Mesodermal cell (in vitro differentiated cells): ENCODE results near the gene MSANTD2.

Experiments
- H3K27ac ChIP-seq: 2 replicates; pipeline ENCODE4 v1.7.0; 2013; ENCODE audit warnings: mild to moderate bottlenecking, low read depth, low read length, moderate library complexity; ENCODE audit not compliant: severe bottlenecking
- H3K36me3 ChIP-seq: 2 replicates; pipeline ENCODE4 v1.7.1; 2013; ENCODE audit warnings: mild to moderate bottlenecking, low read length, moderate library complexity; ENCODE audit not compliant: control insufficient read depth, insufficient read depth
- H3K4me1 ChIP-seq: one replicate; pipeline ENCODE4 v1.7.1; 2013; ENCODE audit warnings: mild to moderate bottlenecking, low read length; ENCODE audit not compliant: insufficient read depth, control insufficient read depth, poor library complexity, severe bottlenecking
- H3K4me3 ChIP-seq: 2 replicates; pipeline ENCODE4 v1.7.0; 2013; ENCODE audit warnings: low read length, control low read depth, mild to moderate bottlenecking; ENCODE audit not compliant: insufficient read depth, poor library complexity, severe bottlenecking; ENCODE audit errors: extremely low read depth
- H3K9me3 ChIP-seq: 2 replicates; pipeline ENCODE4 v1.7.1; 2013; ENCODE audit warnings: mild to moderate bottlenecking, low read length, moderate library complexity; ENCODE audit not compliant: control insufficient read depth
- WGBS, 2 experiments: methylation state at CpG; one replicate each; pipeline ENCODE4 v1.1.5; 2013; ENCODE audit warnings: missing lambda C conversion rate in 2 of 2; ENCODE audit not compliant: insufficient coverage in 2 of 2; 5-methylcytosine and 5-hydroxymethylcytosine counted together

Gene MSANTD2

DNA sequence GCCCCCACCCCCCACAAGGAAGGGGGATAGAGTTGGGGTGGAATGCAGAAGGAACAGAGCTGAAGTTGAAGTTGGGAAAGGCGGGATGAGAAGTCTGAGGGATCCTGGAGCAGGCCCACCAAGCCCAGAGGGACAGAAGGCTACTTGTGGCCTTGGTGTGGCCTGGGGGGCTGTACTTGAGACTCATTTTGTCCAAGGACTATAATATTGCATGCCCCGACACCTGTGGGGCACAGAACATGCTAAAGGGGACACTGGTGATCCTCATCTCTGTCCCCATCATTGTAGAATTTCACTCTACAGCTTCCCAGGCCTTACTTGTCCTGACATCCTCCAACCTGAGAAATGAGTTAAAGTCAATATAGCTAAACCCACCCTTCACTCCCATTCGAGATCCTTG is 39.4 kb downstream of the MSANTD2 start:
- H3K4me1 ChIP-seq, result peaks cover 33% of the 10 kb centered on the region
- no peaks in the 10 kb centered on the region for H3K9me3 ChIP-seq
- peak overlapping the region; percentile 54 for H3K4me3 ChIP-seq
- peaks cover 24% of the 10 kb centered on the region for H3K36me3 ChIP-seq
- WGBS, 2 experiments, result 57 to 58% methylated on average over 2 of the region's 3 CpGs
- peak overlapping the region; percentile 50 for H3K27ac ChIP-seq

DNA sequence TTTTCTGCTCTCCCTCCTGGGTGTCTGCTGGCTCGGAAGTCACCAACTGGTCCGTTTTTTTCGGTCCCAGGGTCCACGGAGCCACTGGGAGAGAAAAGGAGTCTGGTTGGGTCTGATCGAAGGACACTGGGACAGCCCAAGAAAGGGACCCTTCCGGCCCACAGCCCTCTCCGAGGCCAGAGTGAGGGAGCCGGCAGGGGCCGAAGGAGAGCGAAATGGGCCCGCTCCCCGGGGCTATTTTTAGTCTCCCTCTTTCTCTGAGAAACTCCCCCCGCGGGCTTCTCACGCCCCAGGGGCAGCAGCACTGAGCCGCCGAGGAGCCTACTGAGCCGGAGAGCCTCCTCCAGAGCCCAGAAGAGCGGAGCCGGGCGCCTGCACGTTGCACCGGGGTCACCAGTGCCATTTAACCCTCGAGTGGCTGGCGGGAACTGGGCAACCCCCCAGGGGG is 40.0 kb downstream of the MSANTD2 start:
- H3K27ac ChIP-seq, result peak overlapping the region; percentile 50
- H3K36me3 ChIP-seq, result peaks cover 19% of the 10 kb centered on the region
- peak overlapping the region; percentile 54 for H3K4me3 ChIP-seq
- H3K9me3 ChIP-seq, result no peaks in the 10 kb centered on the region
- 6 to 8% methylated on average over 20 to 25 of the region's 25 CpGs for WGBS, 2 experiments
- H3K4me1 ChIP-seq, result peaks cover 33% of the 10 kb centered on the region

DNA sequence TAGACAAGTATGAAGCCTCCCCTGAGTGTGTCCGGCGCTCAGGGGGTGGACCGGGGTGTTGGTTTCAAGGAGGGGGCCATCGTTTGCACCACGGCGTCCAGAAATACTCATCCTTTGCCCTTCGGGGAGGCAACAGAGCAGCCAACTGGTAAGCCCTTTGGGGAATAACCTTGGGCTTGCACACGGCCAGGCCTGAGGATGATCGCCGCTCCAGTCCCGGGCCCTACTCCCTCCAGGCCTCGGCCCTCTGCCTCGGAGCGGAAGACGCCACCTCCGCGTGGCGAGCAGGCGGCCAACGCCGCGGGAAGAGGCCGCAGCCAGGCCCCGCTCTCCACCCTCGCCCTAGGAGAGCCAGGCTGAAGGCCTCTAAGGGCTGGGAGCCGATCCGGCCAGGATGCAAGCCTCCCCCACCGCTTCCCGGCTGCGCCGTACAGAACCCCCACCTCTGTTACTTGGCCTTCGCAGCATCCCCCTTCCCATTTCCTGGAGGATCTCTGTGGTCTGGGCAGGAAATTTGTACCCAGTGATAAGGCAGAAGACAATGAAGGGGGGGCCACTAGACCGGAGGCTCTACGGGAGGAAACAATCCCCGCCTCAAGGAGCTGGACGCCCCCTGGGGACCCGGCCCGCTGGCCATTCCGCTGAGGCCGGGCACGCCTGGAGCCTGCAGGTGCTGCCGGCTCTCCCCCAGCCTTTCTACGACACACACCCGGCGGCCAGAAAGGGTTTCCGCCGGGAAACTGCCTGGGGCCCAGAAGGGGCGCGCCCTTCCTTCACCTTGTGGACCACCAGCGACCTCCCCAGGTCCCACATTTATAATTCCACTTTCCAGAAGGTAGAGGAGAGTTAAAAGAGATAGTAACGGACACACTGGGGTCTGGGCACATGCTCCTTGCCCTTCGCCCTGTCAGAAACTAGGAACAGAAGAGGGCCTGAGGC is 40.7 kb downstream of the MSANTD2 start:
- no peaks in the 10 kb centered on the region for H3K9me3 ChIP-seq
- 15 to 21% methylated on average over 36 to 40 of the region's 52 CpGs for WGBS, 2 experiments
- peaks cover 37% of the 10 kb centered on the region for H3K4me1 ChIP-seq
- peak overlapping the region; percentile 54 for H3K4me3 ChIP-seq
- peaks cover 15% of the 10 kb centered on the region for H3K36me3 ChIP-seq
- peak overlapping the region; percentile 50 for H3K27ac ChIP-seq

DNA sequence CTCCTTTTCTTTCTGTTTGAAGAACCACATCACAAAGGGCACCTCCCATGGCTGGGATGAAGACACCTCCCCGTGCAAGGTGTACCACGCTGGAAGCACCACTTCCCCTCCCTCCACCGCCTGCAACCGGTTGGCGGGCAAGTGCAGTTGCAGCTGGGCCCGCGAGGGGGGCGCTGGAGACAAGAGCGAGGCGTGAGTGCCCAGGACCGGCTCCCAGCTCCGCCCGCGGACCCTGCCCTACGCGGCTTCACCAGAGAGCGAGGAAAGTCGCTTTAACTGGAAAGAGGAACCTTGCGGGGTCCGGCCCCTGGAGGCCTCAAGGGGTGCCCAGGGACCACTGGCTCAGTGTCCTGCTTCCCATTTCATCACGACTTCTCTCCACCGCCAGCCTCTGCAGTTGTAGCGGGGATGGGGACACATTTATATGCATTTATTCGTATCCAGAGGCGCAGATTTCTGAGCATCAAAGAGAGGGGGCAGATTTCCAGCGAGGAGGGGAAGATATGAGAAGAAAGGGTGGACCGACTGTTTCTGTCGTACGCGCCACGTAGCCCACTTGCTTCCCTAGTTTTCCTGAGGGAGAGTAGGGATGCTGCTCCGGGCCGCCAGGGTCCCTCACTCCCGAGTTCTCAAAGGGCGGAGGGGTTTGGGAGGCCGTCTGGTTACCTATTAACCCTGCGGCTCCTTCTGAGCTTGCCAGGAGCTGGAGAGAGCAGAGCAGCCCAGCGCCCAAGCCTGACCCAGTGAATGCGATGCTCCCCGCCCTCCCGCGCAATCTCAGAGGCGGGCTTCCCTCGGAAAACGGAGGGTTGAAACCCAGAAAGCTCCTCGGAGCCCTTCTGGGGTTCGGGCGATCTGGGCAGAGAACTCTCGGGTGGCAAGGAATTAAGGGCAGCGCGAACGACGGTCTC is 41.6 kb downstream of the MSANTD2 start:
- Histone ChIP-seq H3K27ac (no peak overlapping the region), H3K9me3 (no peaks in the 10 kb centered on the region), H3K36me3 (peaks cover 11% of the 10 kb centered on the region), H3K4me1 (peaks cover 45% of the 10 kb centered on the region), H3K4me3 (peak overlapping the region; percentile 54)
- WGBS, 2 experiments, result 4 to 10% methylated on average over 43 to 46 of the region's 53 CpGs

DNA sequence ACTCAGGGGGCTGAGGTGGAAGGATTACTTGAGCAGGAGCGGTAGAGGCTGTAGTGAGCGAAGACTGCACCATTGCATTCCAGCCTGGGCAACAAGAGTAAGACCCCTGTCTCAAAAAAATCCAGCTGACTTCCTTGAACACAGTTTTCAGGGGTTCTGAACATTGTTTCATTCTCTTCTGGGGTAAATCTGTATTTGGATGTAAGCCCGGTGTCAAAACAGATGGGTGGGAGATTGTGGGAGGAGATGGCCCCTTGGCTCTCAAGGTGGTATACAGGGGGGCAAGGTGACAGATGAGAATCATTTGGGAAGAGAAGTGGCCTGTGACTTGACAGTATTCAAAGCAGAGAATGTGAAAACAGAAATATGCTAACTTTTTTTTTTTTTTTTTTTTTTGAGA is 42.9 kb downstream of the MSANTD2 start:
- Histone ChIP-seq H3K9me3 (no peaks in the 10 kb centered on the region), H3K4me1 (peaks cover 44% of the 10 kb centered on the region), H3K36me3 (peaks cover 15% of the 10 kb centered on the region), H3K4me3 (no peak overlapping the region), H3K27ac (no peak overlapping the region)
- 88 to 100% methylated on average over 2 to 3 of the region's 3 CpGs for WGBS, 2 experiments

DNA sequence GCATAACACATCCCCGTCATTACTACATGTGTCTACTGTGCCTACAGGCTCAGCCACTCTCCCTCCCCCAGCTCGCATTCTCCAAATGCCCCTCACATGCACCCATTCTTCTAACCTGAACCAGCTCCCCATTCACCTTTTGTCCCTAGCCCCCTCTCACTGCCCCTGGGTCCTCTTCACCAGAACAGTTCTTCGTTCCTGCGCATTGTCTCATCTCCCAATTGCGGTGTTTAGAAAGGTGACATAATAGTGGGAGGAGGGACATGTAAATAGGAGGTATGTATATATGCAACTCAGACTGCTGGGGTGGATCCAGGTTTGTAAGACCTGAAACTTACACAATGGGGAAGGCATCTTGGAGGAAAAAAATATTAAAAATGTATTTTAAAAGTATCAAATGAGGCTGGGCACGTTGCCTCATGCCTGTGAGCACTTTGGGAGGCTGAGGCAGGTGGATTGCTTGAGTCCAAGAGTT is 43.4 kb downstream of the MSANTD2 start:
- Histone ChIP-seq H3K4me1 (peaks cover 44% of the 10 kb centered on the region), H3K27ac (no peak overlapping the region), H3K4me3 (no peak overlapping the region), H3K36me3 (peaks cover 15% of the 10 kb centered on the region), H3K9me3 (no peaks in the 10 kb centered on the region)
- WGBS, 2 experiments, result 82 to 84% methylated on average over 3 to 6 of the region's 6 CpGs

DNA sequence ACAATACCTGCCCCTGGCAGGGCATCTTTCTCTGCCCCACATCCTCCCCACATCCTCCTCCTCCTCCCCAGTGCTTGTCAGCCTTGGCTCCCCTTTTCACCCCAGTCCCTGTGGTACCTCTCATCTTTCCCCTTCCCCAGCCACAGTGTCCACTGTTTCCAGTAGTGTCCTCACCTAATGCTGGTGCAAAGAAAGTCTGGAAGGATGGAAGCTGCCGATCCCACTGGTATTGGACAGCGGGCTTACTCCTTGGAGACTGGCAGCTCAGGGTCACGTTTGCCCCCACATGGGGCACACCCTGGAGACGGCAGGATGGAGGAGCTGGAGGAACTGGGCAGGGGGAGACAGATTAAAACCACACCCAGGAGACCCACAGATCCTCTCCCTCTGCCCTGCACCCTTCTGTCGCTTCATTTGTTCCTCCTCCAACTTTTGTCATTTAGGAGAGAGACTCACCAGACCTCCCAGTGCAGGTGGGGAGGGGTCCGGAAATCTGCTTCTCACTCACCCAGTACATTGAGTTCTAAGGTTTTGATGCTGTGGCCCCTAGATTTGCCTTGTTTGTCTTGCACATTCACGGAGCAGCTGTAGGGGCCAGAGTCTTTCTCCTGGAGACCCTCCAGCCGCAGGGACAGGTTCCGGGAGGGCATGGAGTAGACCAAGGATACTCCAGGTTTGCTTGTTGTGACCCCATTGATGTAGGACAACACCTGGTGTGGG is 44.0 kb downstream of the MSANTD2 start:
- Histone ChIP-seq H3K36me3 (peaks cover 15% of the 10 kb centered on the region), H3K4me3 (no peak overlapping the region), H3K4me1 (peaks cover 41% of the 10 kb centered on the region), H3K27ac (no peak overlapping the region), H3K9me3 (no peaks in the 10 kb centered on the region)
- 76 to 86% methylated on average over 8 to 9 of the region's 9 CpGs for WGBS, 2 experiments

DNA sequence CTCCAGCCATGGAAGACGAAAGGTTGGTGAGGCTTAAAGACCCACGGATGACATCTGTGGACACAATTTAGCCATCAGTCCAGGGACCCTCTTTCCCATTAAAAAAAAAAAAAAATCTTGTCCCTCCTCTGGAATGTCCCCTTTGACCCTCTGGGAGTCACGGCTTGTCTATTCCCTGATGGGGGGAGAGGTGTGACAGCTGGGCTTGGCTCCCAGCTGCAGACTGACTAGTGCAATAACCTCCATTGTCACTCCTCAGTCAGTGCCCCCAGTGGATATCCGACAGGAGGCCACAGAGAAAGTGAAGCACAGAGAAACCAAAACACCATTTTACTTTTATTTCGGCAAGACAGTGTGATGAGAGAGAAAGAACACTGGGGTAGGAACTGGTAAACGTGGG is 45.5 kb downstream of the MSANTD2 start:
- no peaks in the 10 kb centered on the region for H3K9me3 ChIP-seq
- no peak overlapping the region for H3K4me3 ChIP-seq
- H3K27ac ChIP-seq, result peak overlapping the region; percentile 20
- H3K4me1 ChIP-seq, result peaks cover 29% of the 10 kb centered on the region
- peaks cover 15% of the 10 kb centered on the region for H3K36me3 ChIP-seq
- WGBS, 2 experiments, result 79 to 89% methylated on average over 4 to 5 of the region's 6 CpGs

DNA sequence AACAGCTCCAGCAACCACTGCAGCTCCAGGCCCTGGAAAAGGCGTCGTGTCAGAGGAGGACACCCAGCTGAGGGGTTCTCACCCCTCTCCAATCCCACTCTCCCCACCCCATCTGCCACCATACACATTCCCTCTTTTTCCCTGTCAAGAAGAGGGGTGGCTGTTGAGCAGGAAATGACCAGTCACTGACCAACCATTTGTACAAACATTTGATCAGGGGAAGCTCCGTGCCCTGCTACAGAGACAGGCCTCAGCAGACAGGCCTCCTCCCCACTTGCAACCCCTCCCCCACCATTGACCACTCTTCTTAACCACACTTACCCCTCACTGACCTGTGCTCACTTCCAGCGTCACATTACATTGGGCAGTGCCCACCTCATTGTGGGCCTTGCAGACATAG is 45.9 kb downstream of the MSANTD2 start:
- peak overlapping the region; percentile 20 for H3K27ac ChIP-seq
- WGBS, 2 experiments, result 50 to 86% methylated on average over 2 to 3 of the region's 4 CpGs
- H3K4me3 ChIP-seq, result no peak overlapping the region
- H3K36me3 ChIP-seq, result peaks cover 15% of the 10 kb centered on the region
- no peaks in the 10 kb centered on the region for H3K9me3 ChIP-seq
- H3K4me1 ChIP-seq, result peaks cover 29% of the 10 kb centered on the region

DNA sequence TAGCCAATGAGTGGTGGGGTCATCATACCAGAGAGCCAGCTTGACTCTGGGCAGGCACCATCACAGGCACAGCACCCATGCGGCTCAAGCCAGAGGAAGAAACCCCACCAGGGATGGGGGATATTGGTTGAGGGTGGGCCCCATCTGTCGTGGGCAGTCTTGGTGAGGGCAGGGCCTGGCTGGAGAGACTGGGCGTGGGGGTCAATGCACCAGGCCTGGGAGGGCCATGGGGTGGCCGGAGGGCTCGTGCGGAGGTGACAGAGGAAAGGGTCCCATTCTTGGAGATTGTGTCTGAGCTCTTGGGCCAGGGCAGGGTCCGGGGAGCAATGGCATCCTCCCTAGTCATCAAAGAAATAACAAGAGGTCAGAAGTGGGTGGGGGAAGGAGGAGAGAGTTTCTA is 46.6 kb downstream of the MSANTD2 start:
- 98% methylated on average over 4 to 6 of the region's 7 CpGs for WGBS, 2 experiments
- Histone ChIP-seq H3K36me3 (peaks cover 12% of the 10 kb centered on the region), H3K9me3 (no peaks in the 10 kb centered on the region), H3K4me3 (no peak overlapping the region), H3K27ac (no peak overlapping the region), H3K4me1 (peaks cover 29% of the 10 kb centered on the region)
